Body of pancreas (tissue), 4 donors: ENCODE results near the gene KIAA0825. TPM values are rescaled to one million over a fixed set of nuclear protein-coding genes. Genes with fewer than 3 reads are reported as not detected.

Experiments used
- ATAC-seq: fragments of 150-250 bp; one replicate; pipeline ENCODE4 v1.9.1; 2016
- DNase-seq, 4 donors: peaks; one replicate each; pipeline ENCODE4 v3.0.0-alpha.2; 2019
- H3K27ac ChIP-seq, 4 donors: fragments of 200-600 bp; sonication (generic); 1 replicate in 3 of 4; 2 replicates in 1 of 4; pipeline versions ENCODE4 v1.5.1 to v1.6.1; 2016 to 2019; ENCODE audit warnings: mild to moderate bottlenecking in 1 of 4, mixed read lengths in 1 of 4, moderate library complexity in 1 of 4
- H3K27me3 ChIP-seq, 2 donors: fragments of 200-600 bp; sonication (generic); one replicate each; pipeline ENCODE4 v1.6.0; 2016; ENCODE audit warnings: mild to moderate bottlenecking in 1 of 2
- H3K36me3 ChIP-seq, 2 donors: fragments of 200-600 bp; sonication (generic); replicated peaks in 1 of 2; 2 replicates each; pipeline ENCODE4 v1.5.1; 2016; ENCODE audit warnings: low read depth in 2 of 2; ENCODE audit not compliant: insufficient read depth in 1 of 2
- H3K4me1 ChIP-seq: fragments of 200-600 bp; sonication (generic); one replicate; pipeline ENCODE4 v1.6.0; 2016
- H3K4me3 ChIP-seq, 2 donors: fragments of 200-600 bp; sonication (generic); 1 replicate in 1 of 2; 2 replicates in 1 of 2; pipeline ENCODE4 v1.5.1; 2016 to 2019
- H3K9me3 ChIP-seq, 3 donors: fragments of 200-600 bp; sonication (generic); 1 replicate in 2 of 3; 2 replicates in 1 of 3; pipeline ENCODE4 v1.5.1; 2016
- CTCF ChIP-seq, 7 experiments: fragments of 450-650 bp in 4 of 7; fragments of 200-600 bp in 3 of 7; sonication (generic) in 3 of 7; IDR thresholded peaks; one replicate each; pipeline ENCODE4 v1.5.1; 2016 to 2019; ENCODE audit warnings: antibody characterized with exemption in 7 of 7
- POLR2A ChIP-seq, 3 donors: fragments of 450-650 bp; IDR thresholded peaks; one replicate each; pipeline ENCODE4 v1.6.1; 2016; ENCODE audit warnings: antibody characterized with exemption in 3 of 3, mild to moderate bottlenecking in 2 of 3
- WGBS, 2 donors: methylation state at CpG; one replicate each; pipeline ENCODE4 v1.1.5; 2017; 5-methylcytosine and 5-hydroxymethylcytosine counted together
- intact Hi-C: fragments of 100-400 bp; cut with DNase I; formaldehyde crosslinking; loops from one replicate; pipeline ENCODE4 v1.15.1; 2023
- total RNA-seq, 2 donors: library from RNA; depleted of rRNA; stranded (reverse); fragments of >200 nt; gene quantifications; one replicate each; pipeline ENCODE4 v1.1.0, GENCODE V29; 2016

The KIAA0825 gene
- total RNA-seq, 2 donors from 2014 or later: 5.7 to 6.6 TPM

DNA sequence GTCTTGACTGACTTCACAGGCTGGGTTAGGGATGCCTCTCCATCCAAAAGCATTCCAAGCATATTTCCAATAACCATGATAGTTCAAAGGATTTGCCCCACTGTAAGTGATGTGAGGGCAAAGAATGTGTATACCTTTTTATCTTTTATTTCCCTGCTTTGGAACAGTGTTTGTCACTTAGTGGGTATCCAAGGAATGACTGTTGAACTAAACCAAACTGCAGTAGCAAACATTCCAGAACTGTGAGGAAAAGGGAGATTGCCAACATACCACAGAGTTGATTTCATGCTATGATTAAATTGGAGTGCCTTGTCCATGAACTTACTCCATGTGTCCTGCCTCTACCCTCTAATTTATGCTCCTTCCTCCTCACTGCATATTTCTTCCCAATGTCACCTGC is 400.0 kb downstream of the KIAA0825 start:
- no peaks in the 10 kb centered on the region for H3K27me3 ChIP-seq
- H3K36me3 ChIP-seq: no peaks in the 10 kb centered on the region
- no peaks in the 10 kb centered on the region for H3K9me3 ChIP-seq
- H3K4me1 ChIP-seq: no peaks in the 10 kb centered on the region
- no peak for DNase-seq
- no peak overlapping the region for H3K27ac ChIP-seq
- TF ChIP-seq CTCF (IDR thresholded peaks at IDR 0.05): no peak
- TF ChIP-seq POLR2A (IDR thresholded peaks at IDR 0.05): no peak
- no peak overlapping the region for H3K4me3 ChIP-seq
- no peak for ATAC-seq
- intact Hi-C loops: no loop called here

GRCh38 chr5:94217745-94218144 is 400.7 kb downstream of the KIAA0825 start:
- TF ChIP-seq CTCF (IDR thresholded peaks at IDR 0.05) (no peak), POLR2A (IDR thresholded peaks at IDR 0.05) (no peak)
- ATAC-seq (no peak), DNase-seq (no peak)
- Histone ChIP-seq H3K4me3 (no peak overlapping the region), H3K9me3 (no peaks in the 10 kb centered on the region), H3K4me1 (no peaks in the 10 kb centered on the region), H3K36me3 (no peaks in the 10 kb centered on the region), H3K27ac (no peak overlapping the region), H3K27me3 (no peaks in the 10 kb centered on the region)
- 72 to 74% methylated on average over 3 of the region's 3 CpGs for WGBS, 2 donors
- intact Hi-C loops: no loop called here

- Histone ChIP-seq H3K4me3 (no peak overlapping the region), H3K4me1 (no peaks in the 10 kb centered on the region), H3K27ac (no peak overlapping the region), H3K9me3 (no peaks in the 10 kb centered on the region), H3K36me3 (no peaks in the 10 kb centered on the region), H3K27me3 (no peaks in the 10 kb centered on the region)
- intact Hi-C loops: no loop called here
- WGBS, 2 donors: 78 to 82% methylated on average over 2 of the region's 2 CpGs
- no peak for DNase-seq
- ATAC-seq: no peak
- TF ChIP-seq CTCF (IDR thresholded peaks at IDR 0.05): no peak
- TF ChIP-seq POLR2A (IDR thresholded peaks at IDR 0.05): no peak
Measured at GRCh38 chr5:94217216-94217615, 401.2 kb downstream of the KIAA0825 start.

GRCh38 chr5:94212476-94212875 is 405.9 kb downstream of the KIAA0825 start:
- Histone ChIP-seq H3K36me3 (no peaks in the 10 kb centered on the region), H3K4me1 (no peaks in the 10 kb centered on the region), H3K27me3 (no peaks in the 10 kb centered on the region), H3K4me3 (no peak overlapping the region), H3K27ac (no peak overlapping the region), H3K9me3 (no peaks in the 10 kb centered on the region)
- intact Hi-C loops: no loop called here
- no peak for ATAC-seq
- TF ChIP-seq POLR2A (IDR thresholded peaks at IDR 0.05) (no peak), CTCF (IDR thresholded peaks at IDR 0.05) (no peak)
- DNase-seq: no peak
- WGBS, 2 donors: 0 to 63% methylated on average over 1 of the region's 1 CpG

DNA sequence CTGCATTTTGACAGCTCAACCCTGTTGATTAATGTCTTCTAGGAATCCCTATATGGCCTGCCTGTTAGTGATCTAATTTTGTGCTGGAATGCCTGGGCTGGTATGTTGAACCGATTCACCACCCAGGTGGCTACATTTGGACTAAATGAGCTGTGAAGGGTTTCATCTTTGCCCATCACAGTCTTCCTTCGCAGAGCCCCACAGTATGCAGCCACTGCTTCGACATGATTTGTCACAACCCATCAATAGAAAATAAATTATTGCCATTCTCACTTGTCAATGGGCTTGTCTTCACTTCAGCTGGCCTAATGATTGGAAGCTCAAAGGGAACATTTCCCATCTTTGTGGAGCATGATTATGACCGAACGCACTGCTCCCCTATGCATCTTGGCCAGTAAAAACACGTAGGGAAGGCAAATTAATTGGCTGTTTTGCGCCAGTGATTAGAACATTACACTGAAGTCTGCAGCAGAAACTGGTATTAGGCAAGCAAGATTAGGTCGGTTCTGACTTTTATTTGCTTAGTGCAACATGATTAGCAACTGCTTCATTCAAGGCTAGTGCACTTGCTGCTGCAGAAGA is 408.5 kb downstream of the KIAA0825 start:
- DNase-seq (no peak), ATAC-seq (no peak)
- no peaks in the 10 kb centered on the region for H3K4me1 ChIP-seq
- no peaks in the 10 kb centered on the region for H3K36me3 ChIP-seq
- TF ChIP-seq CTCF (IDR thresholded peaks at IDR 0.05) (no peak), POLR2A (IDR thresholded peaks at IDR 0.05) (no peak)
- WGBS, 2 donors: 57 to 65% methylated on average over 8 of the region's 8 CpGs
- H3K4me3 ChIP-seq: no peak overlapping the region
- no peak overlapping the region for H3K27ac ChIP-seq
- H3K27me3 ChIP-seq: no peaks in the 10 kb centered on the region
- intact Hi-C loops: no loop called here
- H3K9me3 ChIP-seq: no peaks in the 10 kb centered on the region
